SK-N-SH (cell line): ENCODE results near the gene COL1A2.

ENCODE experiments used
- CTCF ChIP-seq: fragments of 200-600 bp; sonication (generic); IDR thresholded peaks from 2 replicates; pipeline ENCODE4 v1.6.1; 2017; ENCODE audit warnings: antibody characterized with exemption, mild to moderate bottlenecking, moderate library complexity
- GABPA ChIP-seq: IDR thresholded peaks from 2 replicates; pipeline ENCODE4 v1.4.0; 2012; ENCODE audit warnings: low read depth, mild to moderate bottlenecking

GRCh38 chr7:94441138-94441537 lies 46.4 kb downstream of the COL1A2 start:
- TF ChIP-seq CTCF (no peak), GABPA (no peak)
